ENCODE results near the gene TPI1. TPM values are rescaled to one million over a fixed set of nuclear protein-coding genes. Genes with fewer than 3 reads are reported as not detected.

TPI1 gene
- total RNA-seq, 1 experiment from 2014 or later: 549 TPM

- no peak overlapping the region for H3K4me3 Mint-ChIP-seq (ENCODE audit: unreplicated experiment)
- CTCF ChIA-PET: interaction anchor here (0.5 to 3.5 kb wide), 9 partner anchors 12 to 611 kb away, joined by 3 to 22 read pairs (median 3); partner anchors contain the start of genes CDCA3 and USP5
Measured at GRCh38 chr12:6837370-6838060, 29.8 kb upstream of the TPI1 start.

GRCh38 chr12:6838854-6839253, 28.5 kb upstream of the TPI1 start:
- H3K27ac Mint-ChIP-seq (ENCODE audit: low read depth, unreplicated experiment): no peak overlapping the region
- no peak for DNase-seq (ENCODE audit: unreplicated experiment)
- H3K9me3 Mint-ChIP-seq (ENCODE audit: unreplicated experiment): no peaks in the 10 kb centered on the region
- H3K36me3 Mint-ChIP-seq (ENCODE audit: insufficient read depth, unreplicated experiment): no peaks in the 10 kb centered on the region
- H3K27me3 Mint-ChIP-seq (ENCODE audit: insufficient read depth, unreplicated experiment): no peaks in the 10 kb centered on the region
- no peak overlapping the region for H3K4me3 Mint-ChIP-seq (ENCODE audit: unreplicated experiment)
- no TSS peak for BruUV-seq (replicated peaks)
- ChIA-PET CTCF (interaction anchor here (0.6 to 3.1 kb wide), 6 partner anchors 10 to 348 kb away, joined by 3 to 18 read pairs (median 5); partner anchors contain the start of genes CDCA3, MLF2 and TPI1), POLR2A (interaction anchor here (1.1 kb wide), 1 partner anchor 12 kb away, joined by 3 read pairs; the partner anchor contains the start of gene CDCA3)
- intact Hi-C loops (cut with micrococcal nuclease): no loop called here
- no peak for TF ChIP-seq CTCF (IDR thresholded peaks at IDR 0.05; ENCODE audit: unreplicated experiment)
- H3K4me1 Mint-ChIP-seq (ENCODE audit: insufficient read depth, unreplicated experiment): no peaks in the 10 kb centered on the region

More at GRCh38 chr12:6837370-6838060, 29.8 kb upstream of the TPI1 start:
- Mint-ChIP-seq H3K27ac (ENCODE audit: low read depth, unreplicated experiment) (no peak overlapping the region), H3K9me3 (ENCODE audit: unreplicated experiment) (no peaks in the 10 kb centered on the region), H3K4me1 (ENCODE audit: insufficient read depth, unreplicated experiment) (no peaks in the 10 kb centered on the region), H3K27me3 (ENCODE audit: insufficient read depth, unreplicated experiment) (no peaks in the 10 kb centered on the region), H3K36me3 (ENCODE audit: insufficient read depth, unreplicated experiment) (no peaks in the 10 kb centered on the region)
- no peak for DNase-seq (ENCODE audit: unreplicated experiment)
- no peak for TF ChIP-seq CTCF (IDR thresholded peaks at IDR 0.05; ENCODE audit: unreplicated experiment)
- POLR2A ChIA-PET: no interaction called here
- intact Hi-C loops (cut with micrococcal nuclease): no loop called here
- no TSS peak for BruUV-seq (replicated peaks)

- no peak overlapping the region for H3K27ac Mint-ChIP-seq (ENCODE audit: low read depth, unreplicated experiment)
- ChIA-PET CTCF (interaction anchor here (0.5 to 3.1 kb wide), 7 partner anchors 9 to 180 kb away, joined by 3 to 18 read pairs (median 5); partner anchors contain the start of genes MLF2 and TPI1), POLR2A (interaction anchor here (1.6 kb wide), 1 partner anchor 13 kb away, joined by 6 read pairs; the partner anchor contains the start of gene USP5)
- no TSS peak for BruUV-seq (replicated peaks)
- no peak for TF ChIP-seq CTCF (IDR thresholded peaks at IDR 0.05; ENCODE audit: unreplicated experiment)
- no peaks in the 10 kb centered on the region for H3K36me3 Mint-ChIP-seq (ENCODE audit: insufficient read depth, unreplicated experiment)
- H3K9me3 Mint-ChIP-seq (ENCODE audit: unreplicated experiment): no peaks in the 10 kb centered on the region
- no peaks in the 10 kb centered on the region for H3K4me1 Mint-ChIP-seq (ENCODE audit: insufficient read depth, unreplicated experiment)
- intact Hi-C loops (cut with micrococcal nuclease): no loop called here
- no peak overlapping the region for H3K4me3 Mint-ChIP-seq (ENCODE audit: unreplicated experiment)
- no peaks in the 10 kb centered on the region for H3K27me3 Mint-ChIP-seq (ENCODE audit: insufficient read depth, unreplicated experiment)
- no peak for DNase-seq (ENCODE audit: unreplicated experiment)
Measured at GRCh38 chr12:6839482-6840201, 27.7 kb upstream of the TPI1 start.

GRCh38 chr12:6840330-6840729, 27.0 kb upstream of the TPI1 start:
- Mint-ChIP-seq H3K9me3 (ENCODE audit: unreplicated experiment) (no peaks in the 10 kb centered on the region), H3K27ac (ENCODE audit: low read depth, unreplicated experiment) (no peak overlapping the region), H3K4me1 (ENCODE audit: insufficient read depth, unreplicated experiment) (no peaks in the 10 kb centered on the region), H3K4me3 (ENCODE audit: unreplicated experiment) (no peak overlapping the region), H3K36me3 (ENCODE audit: insufficient read depth, unreplicated experiment) (no peaks in the 10 kb centered on the region), H3K27me3 (ENCODE audit: insufficient read depth, unreplicated experiment) (no peaks in the 10 kb centered on the region)
- ChIA-PET POLR2A (interaction anchor here (1.6 kb wide), 1 partner anchor 12 kb away, joined by 6 read pairs; the partner anchor contains the start of gene USP5), CTCF (interaction anchor here (0.6 to 3.1 kb wide), 8 partner anchors 8 to 826 kb away, joined by 3 to 18 read pairs (median 3); partner anchors contain the start of genes MLF2, SPSB2 and TPI1)
- intact Hi-C loops (cut with micrococcal nuclease): no loop called here
- DNase-seq (ENCODE audit: unreplicated experiment): no peak
- no peak for TF ChIP-seq CTCF (IDR thresholded peaks at IDR 0.05; ENCODE audit: unreplicated experiment)
- no TSS peak for BruUV-seq (replicated peaks)

Measured in MCF 10A (cell line).